Activated T-cell treated with anti-CD3 and anti-CD28 coated beads, Interleukin-2, amount 50 U/mL, for 48 hours (primary cell): ENCODE data around the gene WWOX.

ENCODE experiments used
- DNase-seq, 2 experiments: peaks; one replicate each; pipeline ENCODE4 v3.0.0-alpha.2; 2020

Gene WWOX

GRCh38 chr16:78147911-78148401 lies 48.5 kb downstream of the WWOX start:
- no peak for DNase-seq

- DNase-seq: no peak
These were observed 50.8 kb downstream of the WWOX start for GRCh38 chr16:78150233-78150632.

GRCh38 chr16:78154729-78155461 lies 55.4 kb downstream of the WWOX start:
- DNase-seq: no peak

- no peak for DNase-seq
These were observed 56.4 kb downstream of the WWOX start for GRCh38 chr16:78155791-78156345.

- no peak for DNase-seq
These were observed 61.7 kb downstream of the WWOX start for GRCh38 chr16:78161023-78161729.

- DNase-seq: no peak
These were observed 64.6 kb downstream of the WWOX start for GRCh38 chr16:78163772-78164670.

- DNase-seq: no peak
These were observed 71.1 kb downstream of the WWOX start for GRCh38 chr16:78170494-78170933.

GRCh38 chr16:78175287-78175686 lies 75.8 kb downstream of the WWOX start:
- DNase-seq: no peak

- DNase-seq: no peak
These were observed 77.0 kb downstream of the WWOX start for GRCh38 chr16:78176435-78176834.

- DNase-seq: no peak
These were observed 77.8 kb downstream of the WWOX start for GRCh38 chr16:78177218-78177617.

- no peak for DNase-seq
These were observed 78.5 kb downstream of the WWOX start for GRCh38 chr16:78177987-78178386.

- no peak for DNase-seq
These were observed 80.2 kb downstream of the WWOX start for GRCh38 chr16:78179666-78180065.

- DNase-seq: no peak
These were observed 80.9 kb downstream of the WWOX start for GRCh38 chr16:78180349-78180748.

GRCh38 chr16:78183437-78184237 lies 84.2 kb downstream of the WWOX start:
- DNase-seq: no peak

- no peak for DNase-seq
These were observed 85.1 kb downstream of the WWOX start for GRCh38 chr16:78184238-78185183.

- DNase-seq: no peak
These were observed 89.7 kb downstream of the WWOX start for GRCh38 chr16:78189121-78189520.

GRCh38 chr16:78192734-78193488 lies 93.5 kb downstream of the WWOX start:
- DNase-seq: no peak

- no peak for DNase-seq
These were observed 95.5 kb downstream of the WWOX start for GRCh38 chr16:78194948-78195347.

GRCh38 chr16:78195797-78196196 lies 96.3 kb downstream of the WWOX start:
- no peak for DNase-seq

- no peak for DNase-seq
These were observed 97.0 kb downstream of the WWOX start for GRCh38 chr16:78196502-78196901.
